ENCODE results near the gene ZDHHC14.

ZDHHC14 gene

GRCh38 chr6:157500022-157500421 is 119.0 kb downstream of the ZDHHC14 start:
- no peak for TF ChIP-seq CTCF (conservative IDR thresholded peaks at IDR 0.05; ENCODE audit: low read depth, low read length)
- no peaks in the 10 kb centered on the region for H3K27me3 ChIP-seq (ENCODE audit: insufficient read depth, low read depth)

GRCh38 chr6:157503018-157503747 is 122.2 kb downstream of the ZDHHC14 start:
- H3K9ac ChIP-seq, result no peak overlapping the region
- no peaks in the 10 kb centered on the region for H3K79me2 ChIP-seq (ENCODE audit: insufficient read depth, low read depth)
- no peaks in the 10 kb centered on the region for H3K36me3 ChIP-seq (ENCODE audit: insufficient read depth)
- no peak overlapping the region for H2AFZ ChIP-seq (ENCODE audit: low read depth)
- no peaks in the 10 kb centered on the region for H3K27me3 ChIP-seq (ENCODE audit: insufficient read depth, low read depth)
- no peak for TF ChIP-seq CTCF (conservative IDR thresholded peaks at IDR 0.05; ENCODE audit: low read depth, low read length)
- H3K4me3 ChIP-seq (IDR thresholded peaks at IDR 0.05; ENCODE audit: insufficient read depth, low read depth, low read length), result no peak overlapping the region
- H4K20me1 ChIP-seq (ENCODE audit: insufficient read depth), result no peaks in the 10 kb centered on the region
- peaks cover 10% of the 10 kb centered on the region for H3K4me1 ChIP-seq (ENCODE audit: low read depth, poor library complexity, severe bottlenecking)
- no peak overlapping the region for H3K27ac ChIP-seq
- no peak overlapping the region for H3K4me2 ChIP-seq

More at GRCh38 chr6:157500022-157500421, 119.0 kb downstream of the ZDHHC14 start:
- H3K9ac ChIP-seq, result no peak overlapping the region
- H4K20me1 ChIP-seq (ENCODE audit: insufficient read depth), result no peaks in the 10 kb centered on the region
- H3K27ac ChIP-seq, result no peak overlapping the region
- no peak overlapping the region for H3K4me2 ChIP-seq
- no peaks in the 10 kb centered on the region for H3K79me2 ChIP-seq (ENCODE audit: insufficient read depth, low read depth)
- no peaks in the 10 kb centered on the region for H3K36me3 ChIP-seq (ENCODE audit: insufficient read depth)
- no peak overlapping the region for H2AFZ ChIP-seq (ENCODE audit: low read depth)
- no peak overlapping the region for H3K4me3 ChIP-seq (IDR thresholded peaks at IDR 0.05; ENCODE audit: insufficient read depth, low read depth, low read length)
- peaks cover 11% of the 10 kb centered on the region for H3K4me1 ChIP-seq (ENCODE audit: low read depth, poor library complexity, severe bottlenecking)

GRCh38 chr6:157505912-157506491 is 125.0 kb downstream of the ZDHHC14 start:
- H3K4me1 ChIP-seq (ENCODE audit: low read depth, poor library complexity, severe bottlenecking), result no peaks in the 10 kb centered on the region
- no peak overlapping the region for H3K4me3 ChIP-seq (IDR thresholded peaks at IDR 0.05; ENCODE audit: insufficient read depth, low read depth, low read length)
- no peaks in the 10 kb centered on the region for H3K79me2 ChIP-seq (ENCODE audit: insufficient read depth, low read depth)
- no peak overlapping the region for H3K4me2 ChIP-seq
- H3K27ac ChIP-seq, result no peak overlapping the region
- no peak overlapping the region for H2AFZ ChIP-seq (ENCODE audit: low read depth)
- no peaks in the 10 kb centered on the region for H4K20me1 ChIP-seq (ENCODE audit: insufficient read depth)
- TF ChIP-seq CTCF (conservative IDR thresholded peaks at IDR 0.05; ENCODE audit: low read depth, low read length), result no peak
- no peaks in the 10 kb centered on the region for H3K27me3 ChIP-seq (ENCODE audit: insufficient read depth, low read depth)
- H3K9ac ChIP-seq, result no peak overlapping the region
- H3K36me3 ChIP-seq (ENCODE audit: insufficient read depth), result no peaks in the 10 kb centered on the region

GRCh38 chr6:157510323-157511188 is 129.6 kb downstream of the ZDHHC14 start:
- Histone ChIP-seq H3K4me2 (no peak overlapping the region), H3K36me3 (ENCODE audit: insufficient read depth) (no peaks in the 10 kb centered on the region), H4K20me1 (ENCODE audit: insufficient read depth) (no peaks in the 10 kb centered on the region), H3K27ac (no peak overlapping the region), H3K9ac (no peak overlapping the region), H2AFZ (ENCODE audit: low read depth) (no peak overlapping the region), H3K27me3 (ENCODE audit: insufficient read depth, low read depth) (no peaks in the 10 kb centered on the region), H3K4me1 (ENCODE audit: low read depth, poor library complexity, severe bottlenecking) (no peaks in the 10 kb centered on the region), H3K4me3 (IDR thresholded peaks at IDR 0.05; ENCODE audit: insufficient read depth, low read depth, low read length) (no peak overlapping the region), H3K79me2 (ENCODE audit: insufficient read depth, low read depth) (no peaks in the 10 kb centered on the region)
- no peak for TF ChIP-seq CTCF (conservative IDR thresholded peaks at IDR 0.05; ENCODE audit: low read depth, low read length)
